RPMI7951 (cell line): Measurements from ENCODE around the gene STARD5. TPM values are rescaled to one million over a fixed set of nuclear protein-coding genes. Genes with fewer than 3 reads are reported as not detected.
A peak's percentile ranks its signal among the peaks of the same experiment; 100 is the strongest.

ENCODE experiments used
- DNase-seq: peaks from one replicate; pipeline ENCODE4 v3.0.0-alpha.2; 2012; ENCODE audit warnings: low read depth
- total RNA-seq: library from RNA; depleted of rRNA; stranded (reverse); fragments of >200 nt; shearing (Covaris generic); gene quantifications from 2 replicates; pipeline ENCODE4 v1.2.3, GENCODE V29; 2014

Gene STARD5
- total RNA-seq, 1 experiment from 2014 or later: 5.3 TPM

DNA sequence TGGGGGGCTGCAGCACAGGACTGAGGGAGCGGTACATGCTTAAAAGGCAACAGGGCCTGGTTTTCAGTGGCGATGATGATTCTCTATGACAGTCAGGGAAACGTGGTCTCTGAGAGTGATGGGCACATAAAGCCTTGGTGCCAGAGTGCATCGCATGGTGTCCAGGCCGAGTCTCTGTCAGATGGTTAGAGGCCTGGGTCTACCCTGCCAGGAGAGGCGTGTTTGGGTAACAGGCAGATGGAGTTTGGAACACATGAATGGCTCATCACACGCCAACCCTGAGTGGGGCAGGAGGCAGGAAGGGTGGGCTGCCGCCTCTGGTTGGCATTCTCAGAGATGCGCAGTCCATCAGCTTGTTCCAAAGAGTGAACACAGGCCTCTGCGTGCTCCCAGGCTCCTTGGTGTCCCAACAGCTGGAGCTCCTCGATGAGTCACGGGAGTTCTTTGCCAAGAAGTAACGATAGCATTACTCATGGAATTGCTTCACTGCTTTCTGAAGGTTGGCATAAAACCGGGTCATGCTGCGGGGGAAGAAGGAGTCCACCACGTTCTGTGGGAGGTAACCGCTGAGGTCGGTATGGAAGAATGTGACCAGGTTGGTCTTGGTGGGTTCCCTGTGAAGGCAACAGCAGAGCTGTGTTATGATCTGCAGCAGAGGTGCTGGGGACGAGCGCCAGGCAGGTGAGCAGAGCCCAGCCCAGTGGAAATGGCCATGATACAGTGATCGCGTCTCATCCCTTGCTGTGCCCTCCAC lies 11.0 kb downstream of the STARD5 start:
- peak; percentile 99 for DNase-seq

GRCh38 chr15:81311752-81312464 lies 12.0 kb downstream of the STARD5 start:
- DNase-seq: no peak

DNA sequence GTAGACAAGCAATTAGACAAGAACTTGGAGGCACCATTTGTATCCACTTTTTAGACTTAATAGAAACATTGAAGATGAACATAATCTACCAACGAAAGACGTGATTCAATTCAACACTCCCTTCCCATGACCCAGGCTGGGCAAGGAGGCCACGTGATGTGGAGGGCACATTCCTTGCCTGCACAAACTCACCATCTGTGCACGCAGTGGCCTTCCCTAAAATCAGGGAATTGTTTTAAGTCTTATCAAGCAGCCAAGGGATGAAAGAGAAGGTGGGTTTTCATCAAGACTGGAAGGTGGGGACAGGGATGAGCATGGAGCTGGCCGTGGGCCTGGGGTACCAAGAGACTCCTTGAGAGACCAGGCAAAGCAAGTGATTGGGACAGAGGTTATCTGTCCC lies 13.5 kb downstream of the STARD5 start:
- no peak for DNase-seq

GRCh38 chr15:81309647-81310450 lies 14.1 kb downstream of the STARD5 start:
- no peak for DNase-seq

DNA sequence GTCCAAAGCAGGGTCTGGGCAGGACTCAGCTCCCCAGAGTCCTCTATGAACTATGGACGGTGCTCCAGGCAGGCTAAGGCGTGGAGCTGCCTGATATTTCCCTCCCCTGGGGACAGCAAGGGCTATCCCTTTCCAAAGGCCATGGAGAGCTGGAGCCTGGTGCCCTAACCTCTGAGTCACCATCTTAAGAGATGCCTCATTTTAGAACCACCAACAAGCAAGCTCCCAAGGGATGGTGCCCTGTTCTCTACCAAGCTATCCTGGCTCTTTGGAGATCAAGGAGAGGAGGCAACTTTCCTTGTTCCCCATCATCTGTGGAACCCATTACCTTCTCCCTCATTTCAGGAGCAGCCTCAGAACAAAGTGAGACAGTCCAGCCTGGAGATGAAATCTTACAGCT lies 15.7 kb downstream of the STARD5 start:
- DNase-seq: peak; percentile 22

DNA sequence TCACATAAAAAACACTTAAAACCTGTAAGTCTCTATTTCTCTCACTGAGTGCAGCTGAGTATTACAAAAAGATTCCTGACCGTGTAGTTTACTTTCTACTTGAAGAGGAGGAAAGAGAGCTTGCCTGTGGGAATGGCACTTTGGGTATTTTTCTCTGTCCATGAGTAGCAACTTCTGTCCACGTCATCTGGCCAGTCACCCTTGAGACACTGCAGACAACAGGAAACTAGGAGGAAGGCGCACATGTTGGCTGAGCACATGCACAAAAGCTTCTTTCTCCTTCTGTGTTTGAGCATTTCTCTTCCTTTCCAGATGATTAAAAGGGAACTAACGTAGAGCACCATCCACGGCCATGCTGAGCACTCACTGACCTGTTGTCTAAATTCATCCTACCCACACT lies 19.7 kb downstream of the STARD5 start:
- peak; percentile 36 for DNase-seq

DNA sequence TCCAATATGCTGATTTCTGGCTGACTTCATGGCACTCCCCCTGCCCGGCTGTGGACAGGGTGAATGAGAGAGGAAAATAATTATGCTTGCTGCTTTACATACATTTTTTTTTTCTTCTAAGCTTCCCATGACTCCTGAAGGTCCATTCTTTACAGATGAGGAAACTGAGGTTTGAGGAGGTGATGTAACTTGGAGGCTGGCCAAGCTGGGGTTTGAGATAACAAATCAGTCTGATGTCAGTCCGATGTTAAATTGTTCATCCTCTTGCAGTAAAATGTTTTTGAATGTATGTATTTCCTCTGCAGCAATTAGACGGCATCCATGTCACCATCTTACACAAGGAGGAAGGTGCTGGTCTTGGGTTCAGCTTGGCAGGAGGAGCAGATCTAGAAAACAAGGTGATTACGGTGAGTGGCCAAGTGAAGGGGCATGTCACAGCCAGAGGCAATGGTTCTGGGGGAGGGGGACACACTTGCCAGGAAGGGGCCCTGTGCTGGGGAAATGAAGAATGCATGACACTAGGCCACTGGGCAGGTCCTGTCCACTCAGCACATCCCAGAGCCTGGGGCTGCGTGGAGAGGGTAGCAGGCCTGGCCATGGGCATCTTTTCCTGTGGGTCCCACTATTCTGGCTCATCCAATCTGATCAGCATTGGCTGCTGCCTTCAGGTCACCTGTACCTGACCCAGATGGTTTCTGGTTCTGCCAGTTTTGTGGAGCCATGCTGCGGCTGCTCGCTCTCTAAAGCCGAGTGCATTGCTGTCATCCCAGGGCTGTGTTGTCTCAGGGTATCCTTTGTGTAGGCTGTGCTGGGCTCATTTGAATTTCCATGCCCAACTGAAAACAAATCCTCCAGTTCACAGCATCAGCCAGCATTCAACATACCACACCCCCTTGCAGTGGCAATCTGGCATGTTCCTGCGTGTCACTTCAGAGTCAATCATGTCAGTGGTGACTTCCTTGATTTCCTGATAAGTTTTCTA lies 20.4 kb downstream of the STARD5 start:
- DNase-seq: no peak

- DNase-seq: no peak
Measured at GRCh38 chr15:81302701-81303109, 21.2 kb downstream of the STARD5 start.

GRCh38 chr15:81301815-81302399 lies 22.0 kb downstream of the STARD5 start:
- no peak for DNase-seq

GRCh38 chr15:81301385-81301784 lies 22.6 kb downstream of the STARD5 start:
- no peak for DNase-seq

DNA sequence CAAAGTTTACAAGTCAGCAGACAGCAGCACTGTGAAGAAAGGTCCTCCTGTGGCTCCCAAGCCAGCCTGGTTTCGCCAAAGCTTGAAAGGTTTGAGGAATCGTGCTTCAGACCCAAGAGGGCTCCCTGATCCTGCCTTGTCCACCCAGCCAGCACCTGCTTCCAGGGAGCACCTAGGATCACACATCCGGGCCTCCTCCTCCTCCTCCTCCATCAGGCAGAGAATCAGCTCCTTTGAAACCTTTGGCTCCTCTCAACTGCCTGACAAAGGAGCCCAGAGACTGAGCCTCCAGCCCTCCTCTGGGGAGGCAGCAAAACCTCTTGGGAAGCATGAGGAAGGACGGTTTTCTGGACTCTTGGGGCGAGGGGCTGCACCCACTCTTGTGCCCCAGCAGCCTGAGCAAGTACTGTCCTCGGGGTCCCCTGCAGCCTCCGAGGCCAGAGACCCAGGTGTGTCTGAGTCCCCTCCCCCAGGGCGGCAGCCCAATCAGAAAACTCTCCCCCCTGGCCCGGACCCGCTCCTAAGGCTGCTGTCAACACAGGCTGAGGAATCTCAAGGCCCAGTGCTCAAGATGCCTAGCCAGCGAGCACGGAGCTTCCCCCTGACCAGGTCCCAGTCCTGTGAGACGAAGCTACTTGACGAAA lies 24.2 kb downstream of the STARD5 start:
- DNase-seq: no peak

- DNase-seq: no peak
Measured at GRCh38 chr15:81299156-81299555, 24.8 kb downstream of the STARD5 start.

GRCh38 chr15:81298611-81299010 lies 25.3 kb downstream of the STARD5 start:
- DNase-seq: no peak

- no peak for DNase-seq
Measured at GRCh38 chr15:81297603-81298575, 26.1 kb downstream of the STARD5 start.

GRCh38 chr15:81297147-81297572 lies 26.8 kb downstream of the STARD5 start:
- peak; percentile 54 for DNase-seq

DNA sequence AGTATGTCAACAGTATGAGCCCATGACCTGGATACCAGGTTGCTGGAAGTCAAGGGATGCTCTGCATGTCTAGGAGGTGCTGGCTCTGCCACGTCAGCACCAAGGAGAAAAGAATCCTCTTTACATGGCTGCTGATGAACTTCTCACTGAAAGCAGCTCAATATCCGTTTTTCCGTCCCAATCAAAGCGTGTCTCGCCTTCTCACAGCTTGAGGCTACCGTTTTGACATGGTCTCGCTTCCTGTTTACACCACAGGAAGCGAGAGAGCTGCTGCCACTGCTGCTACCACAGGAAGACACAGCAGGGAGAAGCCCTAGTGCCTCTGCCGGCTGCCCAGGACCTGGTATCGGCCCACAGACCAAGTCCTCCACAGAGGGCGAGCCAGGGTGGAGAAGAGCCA lies 27.3 kb downstream of the STARD5 start:
- DNase-seq: peak; percentile 19

DNA sequence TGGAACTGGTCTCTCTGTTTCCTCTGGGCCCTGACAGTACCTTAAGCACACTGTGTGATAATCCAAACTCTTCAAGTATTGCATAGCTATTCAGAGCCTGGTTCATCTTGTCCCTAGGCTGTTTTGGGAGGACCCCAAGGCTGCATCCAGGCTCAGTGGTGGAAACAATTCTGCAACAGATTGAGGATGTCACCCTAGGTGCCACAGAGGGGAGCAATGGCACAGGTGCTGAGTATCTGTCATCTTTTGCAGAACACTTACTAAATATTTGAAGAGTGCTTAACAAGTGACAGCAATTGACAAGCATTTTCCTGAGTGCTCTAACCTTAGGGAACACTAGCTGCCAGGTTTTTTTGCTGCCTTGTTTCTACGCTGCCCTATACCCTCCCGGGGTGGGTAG lies 27.8 kb downstream of the STARD5 start:
- DNase-seq: no peak

GRCh38 chr15:81295486-81296121 lies 28.3 kb downstream of the STARD5 start:
- no peak for DNase-seq

- DNase-seq: no peak
Measured at GRCh38 chr15:81294516-81294880, 29.4 kb downstream of the STARD5 start.
